Endometrial microvascular endothelial cells (primary cell): ENCODE results near the gene WDFY3. TPM values are rescaled to one million over a fixed set of nuclear protein-coding genes. Genes with fewer than 3 reads are reported as not detected.

Experiments
- in situ Hi-C: cut with HindIII; loops from 2 replicates; pipeline ENCODE4 v1.10.0; 2017; ENCODE audit warnings: low sequenced_read_pairs, low pct_unique_long_range_greater_than_20kb; ENCODE audit errors: inconsistent ontology term
- total RNA-seq: library from RNA; depleted of rRNA; stranded (reverse); fragments of >200 nt; gene quantifications from one replicate; pipeline ENCODE4 v1.2.3, GENCODE V29; 2015; ENCODE audit errors: inconsistent ontology term

Gene WDFY3
- total RNA-seq, 1 donor from 2014 or later = 83.7 TPM

DNA sequence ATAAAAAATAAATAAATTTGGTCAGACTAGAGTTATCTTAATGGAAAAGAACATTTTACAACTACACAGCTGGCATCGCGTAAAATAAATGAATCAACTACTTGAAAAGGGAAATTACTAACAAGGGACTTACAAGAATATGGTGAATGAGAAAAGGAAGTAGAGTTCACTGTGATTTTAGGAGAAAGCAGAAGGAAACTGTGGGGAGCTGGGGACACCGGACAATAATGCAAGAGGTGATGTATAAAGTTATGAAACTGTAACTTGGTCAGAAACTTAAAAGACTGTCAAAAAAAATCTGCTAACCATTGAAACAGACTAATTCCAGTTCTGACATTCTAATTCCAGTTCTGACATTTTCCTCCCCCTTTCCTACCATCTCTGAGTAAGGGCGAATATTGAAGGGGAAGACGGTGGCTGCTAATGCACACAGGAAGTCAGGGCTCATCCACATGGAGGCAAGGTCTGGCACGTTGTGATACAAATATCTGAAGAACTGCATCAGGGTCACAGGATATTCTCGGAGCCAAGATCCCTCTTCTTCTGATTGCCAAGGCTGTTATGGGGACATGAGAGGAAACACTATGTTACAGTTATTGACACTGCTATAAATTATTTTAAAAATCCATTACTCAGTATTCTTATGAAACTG, 213.0 kb downstream of the WDFY3 start:
- in situ Hi-C loops = no loop called here

- in situ Hi-C loops = no loop called here
Measured at GRCh38 chr4:84751707-84752106, 214.8 kb downstream of the WDFY3 start.

DNA sequence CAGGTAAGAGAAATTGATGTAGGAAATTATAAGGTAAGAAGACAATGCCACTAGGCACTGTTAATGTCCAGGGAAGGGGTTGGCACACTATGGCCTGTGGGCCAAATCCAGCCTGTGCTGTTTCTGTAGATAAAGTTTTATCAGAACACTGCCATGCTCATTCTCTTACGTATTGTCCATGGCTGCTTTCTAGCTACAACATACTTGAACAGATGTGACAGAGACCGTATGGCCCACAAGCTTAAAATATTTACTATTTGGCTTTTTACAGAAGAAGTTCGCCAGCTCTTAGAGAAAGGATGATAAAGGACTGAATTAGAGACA, 215.6 kb downstream of the WDFY3 start:
- in situ Hi-C loops = no loop called here

DNA sequence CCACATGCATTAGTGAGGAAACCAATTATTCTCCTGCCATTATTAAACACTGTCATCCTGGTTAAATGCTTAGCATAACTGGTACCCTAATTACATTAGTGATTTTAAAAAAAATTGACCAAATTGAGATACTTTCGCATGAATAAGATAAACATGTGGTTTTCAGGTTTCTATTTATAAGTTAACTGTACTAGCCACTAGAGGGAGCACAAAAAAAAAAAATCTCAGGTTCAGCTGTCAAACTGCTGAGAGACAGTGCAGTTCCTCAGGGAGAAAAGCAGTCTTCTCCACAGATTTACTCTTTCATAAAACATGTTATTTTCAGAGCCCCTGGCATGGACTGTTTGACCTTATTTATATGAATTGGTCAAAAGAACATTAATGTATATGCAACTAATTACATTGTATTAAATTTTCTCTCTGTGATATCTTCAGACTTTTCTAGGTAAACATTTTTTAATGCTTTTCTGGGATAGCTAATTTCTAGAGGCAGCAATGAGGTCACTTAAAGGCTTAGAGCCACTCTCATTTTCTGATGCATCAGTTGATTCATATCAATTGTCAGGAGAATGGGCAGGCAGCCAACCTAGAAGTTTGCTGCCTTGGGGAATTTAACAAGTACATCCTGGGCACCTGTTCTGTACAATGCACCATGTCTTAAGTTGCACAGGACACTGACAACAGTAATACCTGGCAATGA, 216.1 kb downstream of the WDFY3 start:
- in situ Hi-C loops = no loop called here

DNA sequence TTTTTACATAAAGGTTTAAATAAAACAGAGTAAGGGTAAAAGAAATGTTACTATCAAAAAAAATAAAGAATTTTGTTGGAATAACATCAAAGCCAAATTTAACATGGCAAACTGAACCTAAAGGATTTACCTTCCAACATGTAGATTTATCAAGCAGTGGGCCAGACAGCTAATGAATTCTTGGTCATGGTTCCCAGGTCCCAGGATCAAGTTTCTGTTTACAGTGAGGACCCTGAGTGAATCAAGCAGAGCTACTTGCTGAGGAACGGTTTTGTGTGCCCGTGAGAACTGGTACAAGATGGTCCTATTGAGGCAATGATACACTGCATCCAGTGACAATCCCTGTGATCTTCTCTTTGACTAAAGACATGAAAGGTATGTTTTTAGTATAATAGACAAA, 226.4 kb downstream of the WDFY3 start:
- in situ Hi-C loops = loop anchor here (10.0 kb wide), 1 partner anchor 235 kb away; no protein-coding TSS in a partner anchor

GRCh38 chr4:84738622-84739021, 227.9 kb downstream of the WDFY3 start:
- in situ Hi-C loops = no loop called here

GRCh38 chr4:84737656-84738055, 228.8 kb downstream of the WDFY3 start:
- in situ Hi-C loops = no loop called here

DNA sequence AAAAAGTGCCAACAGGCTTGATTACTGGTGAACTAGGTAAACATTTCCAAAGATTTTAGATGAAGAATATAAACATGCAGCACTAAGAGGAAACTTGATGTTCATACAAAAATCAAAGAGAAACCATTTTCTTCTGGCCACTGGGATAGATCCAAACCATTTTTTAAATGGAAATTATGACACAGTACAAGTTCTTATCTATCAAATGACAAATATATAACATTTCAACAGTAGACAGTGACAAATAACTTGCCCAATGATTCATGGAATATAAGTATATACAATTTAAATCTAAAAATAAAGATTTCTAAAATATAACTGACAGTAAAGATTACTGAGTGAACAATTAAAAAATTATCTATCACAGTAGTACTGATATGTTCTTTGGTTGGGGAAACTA, 232.5 kb downstream of the WDFY3 start:
- in situ Hi-C loops = no loop called here

GRCh38 chr4:84733343-84734033, 233.0 kb downstream of the WDFY3 start:
- in situ Hi-C loops = no loop called here

DNA sequence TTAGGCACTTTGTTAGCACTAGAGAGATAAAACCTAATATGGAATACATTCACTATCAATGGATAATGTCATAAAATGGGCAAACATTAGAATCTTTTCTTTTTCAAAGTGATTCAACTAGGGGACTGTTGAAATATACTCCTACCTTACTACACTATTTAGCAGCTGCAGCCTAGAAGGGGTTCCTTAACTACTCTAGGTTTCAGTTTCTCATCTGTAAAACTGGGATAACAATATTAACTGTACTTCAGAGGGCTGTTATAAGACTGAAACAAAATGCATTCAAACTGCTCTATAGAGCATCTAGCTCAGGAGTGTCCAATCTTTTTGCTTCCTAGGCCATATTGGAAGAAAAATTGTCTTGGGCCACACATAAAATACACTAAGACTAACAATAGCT, 236.1 kb downstream of the WDFY3 start:
- in situ Hi-C loops = no loop called here

GRCh38 chr4:84727491-84727890, 239.0 kb downstream of the WDFY3 start:
- in situ Hi-C loops = no loop called here

GRCh38 chr4:84726356-84726755, 240.1 kb downstream of the WDFY3 start:
- in situ Hi-C loops = no loop called here

DNA sequence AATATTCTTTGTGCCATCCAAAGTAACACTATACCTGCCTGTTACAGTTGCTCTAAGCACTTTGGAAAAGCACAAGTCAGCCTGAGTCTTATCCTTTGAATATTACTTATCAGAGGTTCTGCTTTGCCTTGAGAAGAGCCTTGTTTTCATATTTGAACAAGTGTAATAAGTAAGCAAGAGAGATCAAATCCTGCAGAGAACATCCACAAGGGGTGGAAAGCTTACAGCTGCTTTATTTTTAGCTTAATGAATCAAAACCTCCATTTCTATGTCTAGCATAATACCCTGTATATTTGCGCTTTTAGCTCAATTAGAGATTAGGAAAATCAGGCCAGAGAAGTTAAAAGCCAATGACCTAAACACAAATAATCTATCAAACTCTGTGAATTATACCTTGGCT, 243.8 kb downstream of the WDFY3 start:
- in situ Hi-C loops = no loop called here

DNA sequence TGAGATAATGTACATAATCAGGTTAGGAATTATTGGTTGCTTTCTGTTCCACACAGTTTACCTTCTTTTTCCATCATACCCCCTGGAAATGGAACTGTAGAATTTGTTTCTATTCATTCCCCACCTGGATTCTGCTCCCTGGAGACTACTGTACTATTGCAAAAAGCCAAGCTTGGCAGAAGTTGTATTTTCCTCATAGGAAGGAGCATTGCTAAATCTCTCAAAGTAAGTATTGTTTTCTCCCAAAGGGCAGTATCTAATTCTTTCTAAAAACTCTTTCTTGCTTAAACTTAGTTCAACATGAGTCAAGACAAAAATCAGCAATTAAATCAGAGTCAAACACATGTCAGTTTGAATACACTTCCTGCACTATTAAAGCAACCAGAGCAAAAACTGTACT, 247.4 kb downstream of the WDFY3 start:
- in situ Hi-C loops = no loop called here

DNA sequence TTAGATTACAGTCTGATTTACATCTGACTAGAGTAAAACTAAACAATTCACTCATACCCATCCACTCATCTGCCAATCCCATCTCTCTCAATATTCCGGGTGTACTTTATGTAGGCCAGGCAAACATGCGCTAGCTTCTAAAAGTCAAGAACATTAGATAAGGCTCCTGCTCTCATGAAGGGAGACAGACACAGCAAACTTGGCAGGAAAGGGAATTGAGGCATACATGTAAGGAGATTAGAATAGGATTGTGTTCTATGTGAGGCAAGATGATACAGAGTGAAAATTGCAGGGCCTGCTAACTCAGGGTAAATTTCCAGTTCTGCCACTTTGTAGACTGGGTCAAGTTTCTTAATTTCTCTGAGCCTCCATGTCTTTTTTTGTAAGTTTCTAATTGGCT, 247.8 kb downstream of the WDFY3 start:
- in situ Hi-C loops = no loop called here

DNA sequence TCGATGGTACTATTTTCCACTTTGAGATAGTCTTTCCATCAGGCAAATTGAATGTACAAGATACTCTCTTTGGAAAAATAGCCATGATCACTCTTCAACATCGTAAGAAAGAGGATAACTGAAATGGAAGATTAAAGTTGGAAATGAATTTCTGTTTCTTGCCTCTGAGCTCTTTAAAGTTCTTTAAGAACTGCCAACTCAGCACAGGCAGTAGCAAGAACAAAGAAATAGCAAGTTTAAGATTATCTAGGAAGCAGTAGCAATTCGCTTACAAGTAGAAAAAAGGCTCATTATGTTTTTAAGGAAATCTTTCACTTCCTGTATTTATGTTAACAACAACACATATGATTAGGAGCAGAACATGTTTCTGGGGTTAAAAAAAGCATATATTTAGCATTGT, 255.9 kb downstream of the WDFY3 start:
- in situ Hi-C loops = no loop called here

DNA sequence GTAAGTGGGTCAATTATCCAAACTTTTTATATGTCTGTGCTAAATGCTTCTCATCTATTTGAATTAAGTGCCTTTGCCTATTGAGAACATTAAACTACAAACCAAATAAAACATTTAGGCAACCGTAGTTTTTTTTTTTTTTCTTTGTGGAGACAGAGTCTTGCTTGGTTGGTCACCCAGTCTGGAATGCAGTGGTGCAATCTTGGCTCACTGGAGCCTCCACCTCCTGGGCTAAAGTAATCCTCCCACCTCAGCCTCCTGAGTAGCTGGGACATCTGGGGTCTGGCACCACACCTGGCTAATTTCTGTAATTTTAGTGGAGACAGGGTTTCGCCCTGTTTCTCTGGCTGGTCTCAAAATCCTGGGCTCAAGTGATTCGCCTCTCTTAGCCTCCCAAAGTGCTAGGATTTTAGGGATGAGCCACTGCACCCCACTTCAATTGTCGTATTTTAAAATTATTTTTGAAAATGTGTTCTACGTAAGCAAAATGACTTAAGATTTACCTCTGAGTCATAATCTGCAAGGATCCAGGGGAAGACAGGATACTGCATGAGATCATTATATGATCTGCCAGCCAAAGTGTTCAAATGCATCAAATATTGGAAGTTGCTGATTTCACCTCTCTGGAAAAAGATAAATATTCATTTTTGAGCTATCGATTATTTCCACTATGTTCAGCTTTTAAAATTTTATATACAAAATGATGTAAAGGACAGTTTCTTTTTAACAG, 257.9 kb downstream of the WDFY3 start:
- in situ Hi-C loops = no loop called here

- in situ Hi-C loops = no loop called here
Measured at GRCh38 chr4:84706286-84706685, 260.2 kb downstream of the WDFY3 start.

DNA sequence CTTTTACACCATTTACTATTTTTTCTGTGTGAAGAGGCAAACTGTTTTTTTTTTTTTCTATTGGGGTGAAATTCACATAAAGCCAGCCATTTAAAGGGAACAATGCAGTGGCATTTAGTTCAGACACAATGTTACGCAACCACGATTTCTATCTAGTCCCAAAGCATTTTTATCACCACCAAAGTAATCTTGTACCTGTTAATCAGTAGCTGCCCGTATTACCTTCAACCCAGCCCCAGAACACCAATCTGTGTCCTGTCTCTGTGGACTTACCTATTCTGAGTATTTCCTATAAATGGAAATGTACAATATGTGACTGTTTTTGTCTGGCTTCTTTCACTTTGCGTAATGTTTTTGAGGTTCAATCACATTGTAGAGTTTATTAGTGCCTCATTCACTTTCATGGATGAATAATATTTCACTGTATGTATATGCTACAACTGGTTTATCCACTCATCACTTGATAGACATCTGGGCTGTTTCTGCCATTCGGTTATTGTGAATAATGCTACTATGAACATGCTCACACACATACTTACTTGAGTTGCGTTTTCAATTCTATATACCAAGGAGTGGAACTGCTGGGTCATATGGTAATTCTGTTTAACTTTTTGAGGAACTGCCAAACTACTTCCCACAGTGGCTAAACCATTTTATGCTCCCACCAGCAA, 267.4 kb downstream of the WDFY3 start:
- in situ Hi-C loops = no loop called here
